ENCODE measurements around the gene ITGAL. TPM values are rescaled to one million over a fixed set of nuclear protein-coding genes. Genes with fewer than 3 reads are reported as not detected.
A peak's percentile ranks its signal among the peaks of the same experiment; 100 is the strongest.

Gene ITGAL
- total and polyA plus RNA-seq, 2 of the 13 experiments (the other 11 are each of a cell fraction or from before 2014, with no cell fraction given): 0.86 to 1.2 TPM

- TF ChIP-seq ZNF503 (CRISPR knock-in tag; IDR thresholded peaks at IDR 0.05) (no peak; the same call in 1 of the 2 replicates), E2F1 (CRISPR knock-in tag; IDR thresholded peaks at IDR 0.05) (peak; percentile 12; the same call in 1 of the 2 replicates), SOX5 (CRISPR knock-in tag; IDR thresholded peaks at IDR 0.05; ENCODE audit: borderline replicate concordance) (no peak), EED (CRISPR knock-in tag; IDR thresholded peaks at IDR 0.05) (no peak), RBAK (CRISPR knock-in tag; IDR thresholded peaks at IDR 0.05) (no peak), ZEB1 (IDR thresholded peaks at IDR 0.05; ENCODE audit: insufficient replicate concordance, low read depth) (peak; percentile 35), PITX1 (CRISPR knock-in tag; IDR thresholded peaks at IDR 0.05) (peak; percentile 70; the same call in 1 of the 2 replicates), ZFP1 (CRISPR knock-in tag; IDR thresholded peaks at IDR 0.05) (no peak), ZNF441 (CRISPR knock-in tag; IDR thresholded peaks at IDR 0.05; ENCODE audit: borderline replicate concordance) (peak; percentile 23; the same call in 1 of the 2 replicates), ZNF691 (CRISPR knock-in tag; IDR thresholded peaks at IDR 0.05; ENCODE audit: borderline replicate concordance, low read depth) (no peak), ZNF263 (CRISPR knock-in tag; IDR thresholded peaks at IDR 0.05) (peak; percentile 32; the same call in 1 of the 2 replicates), POLR2AphosphoS5 (IDR thresholded peaks at IDR 0.05; ENCODE audit: low read depth, low read length) (peak; percentile 8; the same call in 1 of the 2 replicates), IRF1 (CRISPR knock-in tag; IDR thresholded peaks at IDR 0.05; ENCODE audit: low read depth) (no peak), NR0B2 (CRISPR knock-in tag; IDR thresholded peaks at IDR 0.05) (peak; percentile 34; the same call in 1 of the 2 replicates), ZNF143 (CRISPR knock-in tag; IDR thresholded peaks at IDR 0.05) (0 out of 2 replicates have a peak, but pooled peaks have one; percentile 13), MIXL1 (CRISPR knock-in tag; IDR thresholded peaks at IDR 0.05) (no peak), ZNF552 (CRISPR knock-in tag; IDR thresholded peaks at IDR 0.05; ENCODE audit: borderline replicate concordance) (no peak), RARA (CRISPR knock-in tag; IDR thresholded peaks at IDR 0.05) (no peak; the same call in 1 of the 2 replicates), BRCA1 (CRISPR knock-in tag; IDR thresholded peaks at IDR 0.05) (0 out of 2 replicates have a peak, but pooled peaks have one; percentile 77), TCF12 (IDR thresholded peaks at IDR 0.05) (no peak), TCF12 (CRISPR knock-in tag; IDR thresholded peaks at IDR 0.05) (no peak), ZFP37 (CRISPR knock-in tag; IDR thresholded peaks at IDR 0.05; ENCODE audit: borderline replicate concordance) (0 out of 2 replicates have a peak, but pooled peaks have one; percentile 33), TEAD3 (CRISPR knock-in tag; optimal IDR thresholded peaks at IDR 0.05; ENCODE audit: borderline replicate concordance) (peak; percentile 14)
These were observed 98.3 kb downstream of the ITGAL start (continued) for GRCh38 chr16:30570636-30571444.
